ENCODE results near the gene SMO. TPM values are rescaled to one million over a fixed set of nuclear protein-coding genes. Genes with fewer than 3 reads are reported as not detected.

The SMO gene
- total RNA-seq, 1 experiment from 2014 or later: 12.8 TPM

DNA sequence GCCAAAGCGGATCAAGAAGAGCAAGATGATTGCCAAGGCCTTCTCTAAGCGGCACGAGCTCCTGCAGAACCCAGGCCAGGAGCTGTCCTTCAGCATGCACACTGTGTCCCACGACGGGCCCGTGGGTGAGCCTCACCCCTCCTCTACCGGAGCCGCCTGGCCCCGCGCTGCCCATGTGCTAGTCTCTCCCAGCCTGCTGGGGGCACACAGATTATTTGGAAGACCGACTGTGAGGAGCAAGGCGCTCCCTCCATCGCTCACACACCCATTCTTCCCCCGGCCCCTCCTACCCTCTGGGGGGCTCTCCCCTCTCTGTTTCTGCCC, 22.5 kb downstream of the SMO start:
- no TSS peak for BruUV-seq (replicated peaks)
- no peaks in the 10 kb centered on the region for H3K79me2 ChIP-seq (ENCODE audit: insufficient read depth, low read length)
- no peak overlapping the region for H3K4me2 ChIP-seq (ENCODE audit: low read length)
- no peak overlapping the region for H3K4me3 ChIP-seq (replicated peaks in 1 of 2; ENCODE audit: low read depth in 1 of 2, low read length in 2 of 2)
- ATAC-seq: no peak
- no peak overlapping the region for H3K27ac ChIP-seq (ENCODE audit: low read depth, low read length)
- ChIA-PET RAD21 (ENCODE audit: low non-redundant PET in 1 of 2, low total read pairs in 2 of 2, uncharacterized antibody in 2 of 2, unreplicated experiment in 2 of 2) (interaction anchor here in 1 of 2 experiments (1.2 to 1.6 kb wide), 2 partner anchors 47 to 119 kb away, joined by 4 to 8 read pairs; no protein-coding TSS in a partner anchor), POLR2A (no interaction called here), CTCF (interaction anchor here (0.6 to 5.0 kb wide), 8 partner anchors 11 to 784 kb away, joined by 3 to 45 read pairs (median 3); no protein-coding TSS in a partner anchor)
- H3K4me1 ChIP-seq (ENCODE audit: control insufficient read depth in 1 of 2, insufficient read depth in 2 of 2, low read length in 2 of 2): no peaks in the 10 kb centered on the region
- no peaks in the 10 kb centered on the region for H3K9me2 ChIP-seq (ENCODE audit: insufficient read depth)
- DNase-seq (ENCODE audit: low read depth, low spot score): no peak
- intact Hi-C loops (cut with micrococcal nuclease): loop anchor here (1.0 to 10.0 kb wide), 4 partner anchors 46 to 784 kb away; no protein-coding TSS in a partner anchor
- H2AFZ ChIP-seq (ENCODE audit: low read depth, low read length, poor library complexity, severe bottlenecking): no peak overlapping the region
- H3K9ac ChIP-seq (ENCODE audit: low read length): no peak overlapping the region
- no peaks in the 10 kb centered on the region for H3K27me3 ChIP-seq (ENCODE audit: insufficient read depth, low read length)
- H4K20me1 ChIP-seq (ENCODE audit: insufficient read depth): no peaks in the 10 kb centered on the region
- H3K36me3 ChIP-seq (ENCODE audit: control insufficient read depth in 1 of 2, insufficient read depth in 2 of 2, low read length in 2 of 2): no peaks in the 10 kb centered on the region
- TF ChIP-seq, protein P1, sequence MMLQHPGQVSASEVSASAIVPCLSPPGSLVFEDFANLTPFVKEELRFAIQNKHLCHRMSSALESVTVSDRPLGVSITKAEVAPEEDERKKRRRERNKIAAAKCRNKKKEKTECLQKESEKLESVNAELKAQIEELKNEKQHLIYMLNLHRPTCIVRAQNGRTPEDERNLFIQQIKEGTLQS (IDR thresholded peaks at IDR 0.05): no peak
- TF ChIP-seq POLR2A (IDR thresholded peaks at IDR 0.05; ENCODE audit: borderline replicate concordance, extremely low read depth, insufficient read depth, insufficient read length): no peak
- no peak for TF ChIP-seq ZNF274 (IDR thresholded peaks at IDR 0.05; ENCODE audit: low read depth, low read length)
- TF ChIP-seq EGR1 (IDR thresholded peaks at IDR 0.05; ENCODE audit: low read depth): no peak
- TF ChIP-seq JUND (IDR thresholded peaks at IDR 0.05): no peak
- TF ChIP-seq ELF1 (IDR thresholded peaks at IDR 0.05; ENCODE audit: borderline replicate concordance, low read depth): no peak
- TF ChIP-seq CEBPB (IDR thresholded peaks at IDR 0.05; ENCODE audit: low read depth): no peak
- TF ChIP-seq REST (IDR thresholded peaks at IDR 0.05; ENCODE audit: low read depth): no peak
- TF ChIP-seq, protein P2, sequence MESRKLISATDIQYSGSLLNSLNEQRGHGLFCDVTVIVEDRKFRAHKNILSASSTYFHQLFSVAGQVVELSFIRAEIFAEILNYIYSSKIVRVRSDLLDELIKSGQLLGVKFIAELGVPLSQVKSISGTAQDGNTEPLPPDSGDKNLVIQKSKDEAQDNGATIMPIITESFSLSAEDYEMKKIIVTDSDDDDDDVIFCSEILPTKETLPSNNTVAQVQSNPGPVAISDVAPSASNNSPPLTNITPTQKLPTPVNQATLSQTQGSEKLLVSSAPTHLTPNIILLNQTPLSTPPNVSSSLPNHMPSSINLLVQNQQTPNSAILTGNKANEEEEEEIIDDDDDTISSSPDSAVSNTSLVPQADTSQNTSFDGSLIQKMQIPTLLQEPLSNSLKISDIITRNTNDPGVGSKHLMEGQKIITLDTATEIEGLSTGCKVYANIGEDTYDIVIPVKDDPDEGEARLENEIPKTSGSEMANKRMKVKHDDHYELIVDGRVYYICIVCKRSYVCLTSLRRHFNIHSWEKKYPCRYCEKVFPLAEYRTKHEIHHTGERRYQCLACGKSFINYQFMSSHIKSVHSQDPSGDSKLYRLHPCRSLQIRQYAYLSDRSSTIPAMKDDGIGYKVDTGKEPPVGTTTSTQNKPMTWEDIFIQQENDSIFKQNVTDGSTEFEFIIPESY (IDR thresholded peaks at IDR 0.05; ENCODE audit: extremely low read depth, insufficient replicate concordance, low read length): no peak
- TF ChIP-seq SIN3A (IDR thresholded peaks at IDR 0.05; ENCODE audit: low read depth): no peak
- TF ChIP-seq, protein P3, sequence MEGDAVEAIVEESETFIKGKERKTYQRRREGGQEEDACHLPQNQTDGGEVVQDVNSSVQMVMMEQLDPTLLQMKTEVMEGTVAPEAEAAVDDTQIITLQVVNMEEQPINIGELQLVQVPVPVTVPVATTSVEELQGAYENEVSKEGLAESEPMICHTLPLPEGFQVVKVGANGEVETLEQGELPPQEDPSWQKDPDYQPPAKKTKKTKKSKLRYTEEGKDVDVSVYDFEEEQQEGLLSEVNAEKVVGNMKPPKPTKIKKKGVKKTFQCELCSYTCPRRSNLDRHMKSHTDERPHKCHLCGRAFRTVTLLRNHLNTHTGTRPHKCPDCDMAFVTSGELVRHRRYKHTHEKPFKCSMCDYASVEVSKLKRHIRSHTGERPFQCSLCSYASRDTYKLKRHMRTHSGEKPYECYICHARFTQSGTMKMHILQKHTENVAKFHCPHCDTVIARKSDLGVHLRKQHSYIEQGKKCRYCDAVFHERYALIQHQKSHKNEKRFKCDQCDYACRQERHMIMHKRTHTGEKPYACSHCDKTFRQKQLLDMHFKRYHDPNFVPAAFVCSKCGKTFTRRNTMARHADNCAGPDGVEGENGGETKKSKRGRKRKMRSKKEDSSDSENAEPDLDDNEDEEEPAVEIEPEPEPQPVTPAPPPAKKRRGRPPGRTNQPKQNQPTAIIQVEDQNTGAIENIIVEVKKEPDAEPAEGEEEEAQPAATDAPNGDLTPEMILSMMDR (IDR thresholded peaks at IDR 0.05 in 2 of 3, conservative IDR thresholded peaks at IDR 0.05 in 1 of 3; ENCODE audit: borderline replicate concordance in 1 of 3, insufficient read depth in 1 of 3, low read depth in 2 of 3, low read length in 2 of 3): no peak
- TF ChIP-seq CBX3 (IDR thresholded peaks at IDR 0.05; ENCODE audit: low read depth): no peak
- no peak for TF ChIP-seq FOSL1 (IDR thresholded peaks at IDR 0.05; ENCODE audit: low read depth)
- no peak for TF ChIP-seq SRF (IDR thresholded peaks at IDR 0.05; ENCODE audit: low read depth)
- TF ChIP-seq MAX (IDR thresholded peaks at IDR 0.05): no peak
- no peak for TF ChIP-seq TCF7L2 (IDR thresholded peaks at IDR 0.05; ENCODE audit: borderline replicate concordance, extremely low read depth, insufficient read depth, insufficient read length)
- no peak for TF ChIP-seq EZH2phosphoT487 (IDR thresholded peaks at IDR 0.05; ENCODE audit: borderline replicate concordance)
- TF ChIP-seq RAD21 (IDR thresholded peaks at IDR 0.05; ENCODE audit: low read depth): no peak
- TF ChIP-seq SP1 (IDR thresholded peaks at IDR 0.05; ENCODE audit: low read depth): no peak
- H3K9me3 ChIP-seq (ENCODE audit: control insufficient read depth in 1 of 2, insufficient read depth in 1 of 2, low read depth in 1 of 2, low read length in 2 of 2): no peaks in the 10 kb centered on the region
